HG03520 (cell line): Measurements from ENCODE around the gene HIPK2.

Experiments
- ATAC-seq: cut with Tn5 transposase; IDR thresholded peaks from one replicate; pipeline ENCODE4 v1.9.1; 2021; ENCODE audit warnings: mild to moderate bottlenecking, moderate library complexity; ENCODE audit not compliant: unreplicated experiment

Gene HIPK2

GRCh38 chr7:139699640-139700504 is 77.9 kb downstream of the HIPK2 start:
- ATAC-seq, result no peak

GRCh38 chr7:139698844-139699243 is 79.0 kb downstream of the HIPK2 start:
- no peak for ATAC-seq

GRCh38 chr7:139698278-139698677 is 79.5 kb downstream of the HIPK2 start:
- ATAC-seq, result no peak

GRCh38 chr7:139697056-139697455 is 80.7 kb downstream of the HIPK2 start:
- no peak for ATAC-seq

GRCh38 chr7:139696552-139696951 is 81.2 kb downstream of the HIPK2 start:
- no peak for ATAC-seq

- ATAC-seq, result no peak
Measured at GRCh38 chr7:139695588-139695987, 82.2 kb downstream of the HIPK2 start.

DNA sequence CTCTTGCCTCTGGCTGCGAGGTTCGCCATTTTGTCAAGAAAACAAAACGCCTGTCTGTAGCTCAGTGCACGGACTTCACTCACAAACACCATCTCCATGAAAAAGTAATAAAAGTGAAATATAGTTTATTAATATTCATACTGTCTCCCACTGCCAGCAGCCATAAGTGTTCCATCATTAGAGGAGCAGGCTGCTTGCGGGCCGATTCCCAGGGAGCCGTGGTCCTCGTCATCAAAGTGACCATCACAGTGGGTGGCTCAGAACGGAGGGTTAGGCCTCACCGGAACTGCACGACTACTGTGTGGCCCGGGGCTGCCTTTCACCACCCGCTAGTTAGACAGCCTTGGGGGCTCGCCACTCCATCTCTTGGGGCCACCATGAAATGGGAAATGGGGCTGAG is 82.7 kb downstream of the HIPK2 start:
- no peak for ATAC-seq

DNA sequence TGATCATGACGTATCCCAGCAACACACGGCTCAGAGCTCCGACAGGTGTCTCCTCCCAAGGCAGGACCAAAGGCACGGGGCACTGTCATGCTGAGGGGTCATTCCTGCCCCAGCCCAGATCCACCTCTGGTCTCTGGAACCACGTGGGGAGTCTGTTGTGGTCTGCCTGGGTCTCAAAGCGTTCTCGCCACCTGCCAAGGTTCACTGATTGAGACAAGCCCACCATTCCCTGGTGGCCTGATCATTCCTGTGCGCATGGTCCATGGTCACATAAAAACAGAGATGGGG is 83.5 kb downstream of the HIPK2 start:
- no peak for ATAC-seq

- no peak for ATAC-seq
Measured at GRCh38 chr7:139693651-139694388, 84.0 kb downstream of the HIPK2 start.

DNA sequence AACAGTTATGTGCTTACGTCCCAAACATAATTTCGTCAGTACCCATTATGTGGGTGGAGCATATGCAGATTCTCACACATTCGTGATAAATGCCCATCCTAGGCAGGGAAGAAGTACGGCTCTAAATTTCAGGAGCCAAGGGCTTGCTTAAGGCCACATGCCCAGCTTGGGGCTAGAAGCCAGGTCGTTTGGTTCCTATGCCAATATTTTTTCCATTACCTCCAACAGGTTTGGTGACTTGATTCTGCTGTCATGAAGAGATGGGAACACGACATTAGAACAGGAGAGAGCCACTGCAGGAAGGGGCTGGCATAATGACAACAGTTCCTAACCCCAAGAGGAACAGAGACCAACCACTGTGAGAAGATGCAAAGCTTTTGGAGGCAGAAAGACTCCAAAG is 85.1 kb downstream of the HIPK2 start:
- no peak for ATAC-seq

DNA sequence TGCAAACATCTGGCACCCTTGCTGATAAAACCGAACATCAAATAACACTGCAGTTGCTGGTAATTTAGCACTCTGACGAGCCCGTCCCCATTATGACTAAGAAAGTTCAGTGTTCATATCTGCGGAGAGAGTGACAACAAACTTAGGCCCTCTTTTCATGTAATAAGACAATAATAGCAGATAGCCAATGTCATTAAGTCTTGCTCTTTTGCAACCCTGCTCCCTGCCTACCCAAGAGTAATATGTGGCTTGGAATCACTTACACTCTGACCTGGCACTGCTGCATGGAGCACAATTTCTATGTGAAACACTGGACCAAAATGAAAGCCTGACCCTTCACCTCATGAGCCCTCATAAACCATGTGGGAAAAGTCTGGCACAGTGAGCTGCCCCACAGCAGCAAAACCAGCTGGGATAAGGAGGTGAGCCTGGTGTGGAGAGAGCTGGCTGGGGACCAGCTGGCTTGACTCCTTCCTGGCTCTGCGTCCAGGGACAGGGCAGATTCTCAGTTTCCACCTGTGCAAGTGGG is 86.5 kb downstream of the HIPK2 start:
- no peak for ATAC-seq

- ATAC-seq, result no peak
Measured at GRCh38 chr7:139687980-139688632, 89.7 kb downstream of the HIPK2 start.

GRCh38 chr7:139687211-139687954 is 90.4 kb downstream of the HIPK2 start:
- no peak for ATAC-seq

DNA sequence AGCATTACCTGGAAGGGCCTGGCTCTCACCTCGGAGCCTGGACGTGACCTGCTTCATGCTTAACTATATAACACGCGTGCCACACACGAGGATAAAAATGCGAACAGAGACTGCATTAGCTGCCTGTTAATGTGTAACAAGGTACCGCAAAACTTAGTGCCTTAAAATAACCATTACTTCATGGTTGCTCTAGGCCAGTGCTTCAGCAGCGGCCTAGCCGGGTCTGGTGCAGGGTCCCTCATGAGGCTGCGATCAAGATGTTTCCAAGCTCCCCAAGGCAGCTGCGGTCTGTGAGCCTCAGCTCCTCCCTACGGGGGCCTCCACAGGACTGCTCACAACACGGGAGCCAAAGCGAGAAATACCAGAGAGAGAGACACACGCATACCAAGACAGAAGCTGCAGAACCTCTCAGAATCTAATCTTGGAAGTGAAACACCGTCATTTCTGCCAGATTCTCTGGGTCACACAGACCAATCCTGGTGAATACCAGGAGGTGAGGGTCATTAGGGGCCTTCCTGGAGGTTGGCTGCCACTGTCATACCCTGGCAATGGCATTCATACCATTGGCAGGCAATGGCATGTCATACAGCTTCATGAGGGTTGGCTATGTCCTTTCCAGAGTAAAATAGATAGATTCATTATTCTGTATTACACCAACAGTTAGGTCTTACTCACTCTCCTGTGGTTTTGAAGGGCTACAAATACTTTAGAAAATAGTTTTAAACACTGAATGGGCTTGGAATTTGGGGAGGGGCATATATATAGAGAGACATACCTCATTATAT is 94.5 kb downstream of the HIPK2 start:
- ATAC-seq, result peak; percentile 63

GRCh38 chr7:139682136-139683013 is 95.4 kb downstream of the HIPK2 start:
- no peak for ATAC-seq

DNA sequence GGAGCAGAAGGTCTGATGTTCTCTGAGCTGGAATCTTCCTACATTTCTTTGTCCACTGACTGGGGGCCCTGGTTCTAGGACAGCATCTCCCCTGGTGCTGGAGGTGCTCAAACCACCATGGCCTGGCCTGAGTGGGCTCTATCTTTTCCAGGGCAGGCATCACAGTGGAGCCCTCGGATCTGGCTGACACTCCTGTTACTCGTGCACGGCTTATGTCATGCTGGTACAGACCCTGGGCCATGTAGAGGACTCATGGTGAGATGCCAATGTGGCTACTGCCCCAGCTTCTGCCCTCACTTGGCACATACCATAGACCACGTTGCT is 96.0 kb downstream of the HIPK2 start:
- no peak for ATAC-seq

DNA sequence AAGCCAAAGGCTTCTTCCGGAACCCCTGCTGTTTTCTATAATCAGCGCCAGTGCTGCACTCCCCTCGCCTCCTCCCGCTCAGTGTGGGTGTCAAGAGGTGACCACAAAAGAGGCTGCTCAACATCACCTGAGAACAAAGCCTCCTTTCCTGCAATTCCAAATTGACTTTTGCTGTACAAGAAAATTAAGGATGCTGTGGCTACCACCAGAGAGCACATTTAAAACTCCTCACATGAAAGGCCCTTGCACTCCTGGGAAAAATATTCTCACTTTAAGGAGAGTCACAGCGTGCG is 96.4 kb downstream of the HIPK2 start:
- no peak for ATAC-seq

- peak; percentile 26 for ATAC-seq
Measured at GRCh38 chr7:139680676-139681462, 96.9 kb downstream of the HIPK2 start.
